HCT116 (cell line): Measurements from ENCODE around the gene PLCXD3. TPM values are rescaled to one million over a fixed set of nuclear protein-coding genes. Genes with fewer than 3 reads are reported as not detected.

ENCODE experiments used
- ATAC-seq: fragments of 200-7000 bp; cut with Tn5 transposase; 2 replicates; pipeline ENCODE4 v1.9.1; 2020; ENCODE audit warnings: mild to moderate bottlenecking, moderate library complexity
- BruUV-seq: library from RNA; stranded (reverse); fragments of 400-500 nt; replicated peaks from 2 replicates; lab custom pipeline; 2021; lab: Mats Ljungman, UMichigan
- CTCF ChIA-PET: fragments of 300-600 bp; sonication (Branson Sonifier 250); formaldehyde crosslinking; loops from one replicate; lab custom pipeline; 2021; ENCODE audit warnings: antibody characterized with exemption; lab: Charles Lee
- POLR2A ChIA-PET: fragments of 300-600, 350-600 bp; sonication (Branson Sonifier 250); formaldehyde crosslinking; loops from one replicate; lab custom pipeline; 2021; ENCODE audit warnings: antibody characterized with exemption; lab: Charles Lee
- RAD21 ChIA-PET, 2 experiments: fragments of 300-600 bp; sonication (Branson Sonifier 250); formaldehyde crosslinking; loops; one replicate each; lab custom pipeline; 2023; ENCODE audit warnings: low total read pairs in 2 of 2; ENCODE audit not compliant: uncharacterized antibody in 2 of 2, unreplicated experiment in 2 of 2, low non-redundant PET in 1 of 2; lab: Charles Lee
- DNase-seq: peaks from one replicate; pipeline ENCODE4 v3.0.0-alpha.2; 2010; ENCODE audit warnings: low read depth, low spot score
- H2AFZ ChIP-seq: fragments of 200-600 bp; shearing (Covaris generic), sonication (generic); 2 replicates; pipeline ENCODE4 v1.6.1; 2017; ENCODE audit warnings: low read depth, mixed run types, mixed read lengths, antibody characterized with exemption, low read length; ENCODE audit not compliant: poor library complexity, severe bottlenecking
- H3K27ac ChIP-seq: 2 replicates; pipeline ENCODE4 v1.5.1; 2012; ENCODE audit warnings: low read depth, low read length
- H3K27me3 ChIP-seq: fragments of 200-600 bp; sonication (generic); 2 replicates; pipeline ENCODE4 v1.6.1; 2016; ENCODE audit warnings: mixed run types, low read length, mixed read lengths; ENCODE audit not compliant: insufficient read depth
- H3K36me3 ChIP-seq, 2 experiments: fragments of 200-500 bp in 1 of 2; fragments of 200-600 bp in 1 of 2; sonication (Bioruptor generic) in 1 of 2; sonication (generic) in 1 of 2; 2 replicates each; pipeline versions ENCODE4 v1.5.1 to v1.6.1; 2014 to 2016; ENCODE audit warnings: low read length in 2 of 2, inconsistent platforms in 1 of 2, mixed read lengths in 1 of 2, mixed run types in 1 of 2; ENCODE audit not compliant: insufficient read depth in 2 of 2, control insufficient read depth in 1 of 2
- H3K4me1 ChIP-seq, 2 experiments: fragments of 200-600 bp in 1 of 2; sonication (generic) in 1 of 2; 2 replicates each; pipeline versions ENCODE4 v1.5.1 to v1.6.1; 2012 to 2017; ENCODE audit warnings: low read length in 2 of 2, inconsistent platforms in 1 of 2, mild to moderate bottlenecking in 1 of 2, mixed read lengths in 1 of 2, mixed run types in 1 of 2, moderate library complexity in 1 of 2; ENCODE audit not compliant: insufficient read depth in 2 of 2, control insufficient read depth in 1 of 2
- H3K4me2 ChIP-seq: fragments of 200-600 bp; sonication (generic); 2 replicates; pipeline ENCODE4 v1.6.1; 2017; ENCODE audit warnings: mixed run types, low read length, mixed read lengths
- H3K4me3 ChIP-seq, 2 experiments: fragments of 200-600 bp in 1 of 2; sonication (generic) in 1 of 2; replicated peaks in 1 of 2; 2 replicates each; pipeline ENCODE4 v1.5.1; 2011 to 2016; ENCODE audit warnings: low read length in 2 of 2, control low read depth in 1 of 2, low read depth in 1 of 2, mild to moderate bottlenecking in 1 of 2, mixed read lengths in 1 of 2, mixed run types in 1 of 2
- H3K79me2 ChIP-seq: fragments of 200-600 bp; sonication (generic); 2 replicates; pipeline ENCODE4 v1.6.1; 2017; ENCODE audit warnings: mild to moderate bottlenecking, mixed run types, low read length, moderate library complexity, mixed read lengths; ENCODE audit not compliant: insufficient read depth
- H3K9ac ChIP-seq: fragments of 200-600 bp; sonication (generic); 2 replicates; pipeline ENCODE4 v1.6.1; 2016; ENCODE audit warnings: low read length, mixed read lengths
- H3K9me2 ChIP-seq: fragments of 200-600 bp; sonication (generic), shearing (Covaris generic); 2 replicates; pipeline ENCODE4 v1.6.1; 2017; ENCODE audit warnings: mixed run types, mild to moderate bottlenecking, moderate library complexity; ENCODE audit not compliant: insufficient read depth
- H3K9me3 ChIP-seq, 2 experiments: fragments of 200-500 bp in 1 of 2; fragments of 200-600 bp in 1 of 2; sonication (Bioruptor generic) in 1 of 2; sonication (generic) in 1 of 2; 2 replicates each; pipeline ENCODE4 v1.6.1; 2014 to 2017; ENCODE audit warnings: low read length in 2 of 2, mixed read lengths in 2 of 2, inconsistent platforms in 1 of 2, low read depth in 1 of 2, mild to moderate bottlenecking in 1 of 2, mixed run types in 1 of 2, moderate library complexity in 1 of 2; ENCODE audit not compliant: control insufficient read depth in 1 of 2, insufficient read depth in 1 of 2
- H4K20me1 ChIP-seq: fragments of 200-600 bp; sonication (generic), shearing (Covaris generic); 2 replicates; pipeline ENCODE4 v1.6.1; 2017; ENCODE audit warnings: mixed run types, mild to moderate bottlenecking, moderate library complexity; ENCODE audit not compliant: insufficient read depth
- CBX3 ChIP-seq: IDR thresholded peaks from 2 replicates; pipeline ENCODE4 v1.6.1; 2012; ENCODE audit warnings: low read depth
- ELF1 ChIP-seq: IDR thresholded peaks from 2 replicates; pipeline ENCODE4 v1.6.1; 2012; ENCODE audit warnings: low read depth, borderline replicate concordance
- EZH2phosphoT487 ChIP-seq: fragments of 200-600 bp; IDR thresholded peaks from 2 replicates; pipeline ENCODE4 v1.6.1; 2018; ENCODE audit warnings: antibody characterized with exemption, borderline replicate concordance
- FOSL1 ChIP-seq: IDR thresholded peaks from 2 replicates; pipeline ENCODE4 v1.6.1; 2012; ENCODE audit warnings: low read depth
- POLR2AphosphoS5 ChIP-seq: IDR thresholded peaks from 2 replicates; pipeline ENCODE4 v1.6.1; 2011; ENCODE audit warnings: mild to moderate bottlenecking, low read depth, low read length, moderate library complexity
- RAD21 ChIP-seq: IDR thresholded peaks from 2 replicates; pipeline ENCODE4 v1.6.1; 2012; ENCODE audit warnings: low read depth, mild to moderate bottlenecking
- SP1 ChIP-seq: IDR thresholded peaks from 2 replicates; pipeline ENCODE4 v1.6.1; 2012; ENCODE audit warnings: low read depth
- YY1 ChIP-seq: IDR thresholded peaks from 2 replicates; pipeline ENCODE4 v1.6.1; 2011; ENCODE audit warnings: low read length, low read depth, moderate library complexity, mild to moderate bottlenecking; ENCODE audit not compliant: insufficient replicate concordance; ENCODE audit errors: extremely low read depth
- ZFX ChIP-seq: fragments of 450-650 bp; IDR thresholded peaks from 2 replicates; pipeline ENCODE4 v1.6.1; 2017
- ZNF274 ChIP-seq: fragments of 200-500 bp; sonication (Bioruptor generic); IDR thresholded peaks from 2 replicates; pipeline ENCODE4 v1.6.1; 2014; ENCODE audit warnings: mild to moderate bottlenecking, low read depth, low read length, inconsistent platforms
- intact Hi-C: fragments of 100-400 bp; cut with micrococcal nuclease; formaldehyde crosslinking; loops from 2 replicates; pipeline ENCODE4 v1.10.0; 2022
- total RNA-seq: library from RNA; stranded (reverse); gene quantifications from one replicate; pipeline ENCODE4 v1.2.1, GENCODE V29; 2021; ENCODE audit not compliant: unreplicated experiment
- TF ChIP-seq, protein P1 (sequence below): IDR thresholded peaks from 2 replicates; pipeline ENCODE4 v1.6.1; 2012
- TF ChIP-seq, protein P2 (sequence below): IDR thresholded peaks from 2 replicates; pipeline ENCODE4 v1.6.1; 2012
- TF ChIP-seq, protein P3 (sequence below): IDR thresholded peaks from 2 replicates; pipeline ENCODE4 v1.6.1; 2012; ENCODE audit warnings: low read depth
- TF ChIP-seq, protein P4 (sequence below), 3 experiments: fragments of 200-600 bp in 1 of 3; sonication (generic) in 1 of 3; IDR thresholded peaks in 2 of 3; conservative IDR thresholded peaks in 1 of 3; 2 replicates each; pipeline ENCODE4 v1.5.1; 2012 to 2017; ENCODE audit warnings: low read depth in 2 of 3, low read length in 2 of 3, antibody characterized with exemption in 1 of 3, borderline replicate concordance in 1 of 3, control low read depth in 1 of 3, mild to moderate bottlenecking in 1 of 3, mixed read lengths in 1 of 3, mixed run types in 1 of 3, moderate library complexity in 1 of 3; ENCODE audit not compliant: insufficient read depth in 1 of 3

The PLCXD3 gene
- total RNA-seq, 1 experiment from 2014 or later, result not detected

DNA sequence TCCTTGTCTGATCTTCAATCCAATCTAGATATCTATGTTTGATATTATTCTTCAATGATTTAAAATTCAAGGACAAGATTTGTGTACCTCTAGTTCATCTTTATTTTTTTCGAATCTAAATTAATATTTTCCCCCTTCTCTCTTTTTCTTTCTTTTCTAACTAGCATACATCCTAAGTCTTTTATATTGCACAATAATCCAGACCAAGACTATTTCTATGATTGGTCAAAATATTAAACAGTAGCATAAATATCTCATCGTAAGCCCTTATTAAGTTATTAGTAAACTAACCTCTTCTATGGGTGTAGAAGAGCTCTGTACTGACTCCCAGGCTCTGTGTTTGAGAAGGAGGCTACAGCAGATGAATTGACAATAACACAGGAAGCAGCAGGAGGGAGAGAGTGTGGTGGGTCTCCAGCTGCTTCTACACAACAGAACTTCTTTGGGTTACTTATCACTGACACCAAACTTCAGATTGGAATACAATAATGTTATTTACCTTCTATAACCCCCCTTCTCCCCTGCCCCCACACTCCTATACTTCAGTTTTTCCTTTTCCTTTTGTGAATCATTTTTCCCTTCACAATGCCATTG is 11.9 kb upstream of the PLCXD3 start:
- Histone ChIP-seq H3K4me2 (no peak overlapping the region), H3K79me2 (no peaks in the 10 kb centered on the region), H3K4me3 (no peak overlapping the region), H3K9me3 (no peaks in the 10 kb centered on the region), H3K9me2 (no peaks in the 10 kb centered on the region), H3K4me1 (peaks cover 0 to 7% of the 10 kb centered on the region in 2 experiments; a peak in 2 of 4 replicates), H4K20me1 (no peaks in the 10 kb centered on the region), H3K36me3 (no peaks in the 10 kb centered on the region), H3K27ac (no peak overlapping the region), H3K9ac (no peak overlapping the region), H2AFZ (no peak overlapping the region), H3K27me3 (no peaks in the 10 kb centered on the region)
- no peak for TF ChIP-seq YY1
- no peak for TF ChIP-seq SP1
- TF ChIP-seq CBX3, result no peak
- TF ChIP-seq FOSL1, result no peak
- no peak for TF ChIP-seq POLR2AphosphoS5
- no peak for TF ChIP-seq ZFX
- TF ChIP-seq, protein P1, sequence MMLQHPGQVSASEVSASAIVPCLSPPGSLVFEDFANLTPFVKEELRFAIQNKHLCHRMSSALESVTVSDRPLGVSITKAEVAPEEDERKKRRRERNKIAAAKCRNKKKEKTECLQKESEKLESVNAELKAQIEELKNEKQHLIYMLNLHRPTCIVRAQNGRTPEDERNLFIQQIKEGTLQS, result no peak
- TF ChIP-seq, protein P2, sequence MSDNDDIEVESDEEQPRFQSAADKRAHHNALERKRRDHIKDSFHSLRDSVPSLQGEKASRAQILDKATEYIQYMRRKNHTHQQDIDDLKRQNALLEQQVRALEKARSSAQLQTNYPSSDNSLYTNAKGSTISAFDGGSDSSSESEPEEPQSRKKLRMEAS, result no peak
- TF ChIP-seq, protein P3, sequence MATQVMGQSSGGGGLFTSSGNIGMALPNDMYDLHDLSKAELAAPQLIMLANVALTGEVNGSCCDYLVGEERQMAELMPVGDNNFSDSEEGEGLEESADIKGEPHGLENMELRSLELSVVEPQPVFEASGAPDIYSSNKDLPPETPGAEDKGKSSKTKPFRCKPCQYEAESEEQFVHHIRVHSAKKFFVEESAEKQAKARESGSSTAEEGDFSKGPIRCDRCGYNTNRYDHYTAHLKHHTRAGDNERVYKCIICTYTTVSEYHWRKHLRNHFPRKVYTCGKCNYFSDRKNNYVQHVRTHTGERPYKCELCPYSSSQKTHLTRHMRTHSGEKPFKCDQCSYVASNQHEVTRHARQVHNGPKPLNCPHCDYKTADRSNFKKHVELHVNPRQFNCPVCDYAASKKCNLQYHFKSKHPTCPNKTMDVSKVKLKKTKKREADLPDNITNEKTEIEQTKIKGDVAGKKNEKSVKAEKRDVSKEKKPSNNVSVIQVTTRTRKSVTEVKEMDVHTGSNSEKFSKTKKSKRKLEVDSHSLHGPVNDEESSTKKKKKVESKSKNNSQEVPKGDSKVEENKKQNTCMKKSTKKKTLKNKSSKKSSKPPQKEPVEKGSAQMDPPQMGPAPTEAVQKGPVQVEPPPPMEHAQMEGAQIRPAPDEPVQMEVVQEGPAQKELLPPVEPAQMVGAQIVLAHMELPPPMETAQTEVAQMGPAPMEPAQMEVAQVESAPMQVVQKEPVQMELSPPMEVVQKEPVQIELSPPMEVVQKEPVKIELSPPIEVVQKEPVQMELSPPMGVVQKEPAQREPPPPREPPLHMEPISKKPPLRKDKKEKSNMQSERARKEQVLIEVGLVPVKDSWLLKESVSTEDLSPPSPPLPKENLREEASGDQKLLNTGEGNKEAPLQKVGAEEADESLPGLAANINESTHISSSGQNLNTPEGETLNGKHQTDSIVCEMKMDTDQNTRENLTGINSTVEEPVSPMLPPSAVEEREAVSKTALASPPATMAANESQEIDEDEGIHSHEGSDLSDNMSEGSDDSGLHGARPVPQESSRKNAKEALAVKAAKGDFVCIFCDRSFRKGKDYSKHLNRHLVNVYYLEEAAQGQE, result no peak
- TF ChIP-seq EZH2phosphoT487, result no peak
- TF ChIP-seq RAD21, result no peak
- TF ChIP-seq ELF1, result no peak
- TF ChIP-seq, protein P4, sequence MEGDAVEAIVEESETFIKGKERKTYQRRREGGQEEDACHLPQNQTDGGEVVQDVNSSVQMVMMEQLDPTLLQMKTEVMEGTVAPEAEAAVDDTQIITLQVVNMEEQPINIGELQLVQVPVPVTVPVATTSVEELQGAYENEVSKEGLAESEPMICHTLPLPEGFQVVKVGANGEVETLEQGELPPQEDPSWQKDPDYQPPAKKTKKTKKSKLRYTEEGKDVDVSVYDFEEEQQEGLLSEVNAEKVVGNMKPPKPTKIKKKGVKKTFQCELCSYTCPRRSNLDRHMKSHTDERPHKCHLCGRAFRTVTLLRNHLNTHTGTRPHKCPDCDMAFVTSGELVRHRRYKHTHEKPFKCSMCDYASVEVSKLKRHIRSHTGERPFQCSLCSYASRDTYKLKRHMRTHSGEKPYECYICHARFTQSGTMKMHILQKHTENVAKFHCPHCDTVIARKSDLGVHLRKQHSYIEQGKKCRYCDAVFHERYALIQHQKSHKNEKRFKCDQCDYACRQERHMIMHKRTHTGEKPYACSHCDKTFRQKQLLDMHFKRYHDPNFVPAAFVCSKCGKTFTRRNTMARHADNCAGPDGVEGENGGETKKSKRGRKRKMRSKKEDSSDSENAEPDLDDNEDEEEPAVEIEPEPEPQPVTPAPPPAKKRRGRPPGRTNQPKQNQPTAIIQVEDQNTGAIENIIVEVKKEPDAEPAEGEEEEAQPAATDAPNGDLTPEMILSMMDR (IDR thresholded peaks at IDR 0.05 in 2 of 3, conservative IDR thresholded peaks at IDR 0.05 in 1 of 3; ENCODE audit: borderline replicate concordance in 1 of 3, insufficient read depth in 1 of 3, low read depth in 2 of 3, low read length in 2 of 3), result no peak
- no peak for TF ChIP-seq ZNF274
- POLR2A ChIA-PET, result no interaction called here
- no TSS peak for BruUV-seq
- RAD21 ChIA-PET, result no interaction called here
- intact Hi-C loops, result loop anchor here (5.0 kb wide), 2 partner anchors 250 to 620 kb away; no protein-coding TSS in a partner anchor
- CTCF ChIA-PET, result no interaction called here
- no peak for DNase-seq
- no peak for ATAC-seq
